Heart left ventricle (tissue), 16 donors: ENCODE results near the gene CAV3. TPM values are rescaled to one million over a fixed set of nuclear protein-coding genes. Genes with fewer than 3 reads are reported as not detected.

Experiments used
- ATAC-seq, 4 donors: fragments of 200-7000 bp; cut with Tn5 transposase; one replicate each; pipeline ENCODE4 v1.9.1; 2020 to 2022; ENCODE audit warnings: moderate library complexity in 4 of 4, mild to moderate bottlenecking in 3 of 4, moderate number of reproducible peaks in 1 of 4
- DNase-seq, 5 donors: peaks; one replicate each; pipeline ENCODE4 v3.0.0-alpha.2; 2020
- H3K27ac ChIP-seq, 12 donors: fragments of 200-600 bp; sonication (generic) in 4 of 12; one replicate each; pipeline versions ENCODE4 v1.5.0 to v1.8.0; 2016 to 2022; ENCODE audit warnings: mild to moderate bottlenecking in 2 of 12
- H3K27me3 ChIP-seq, 9 donors: fragments of 200-600 bp; sonication (generic) in 2 of 9; one replicate each; pipeline versions ENCODE4 v1.5.1 to v1.8.0; 2016 to 2022; ENCODE audit warnings: mild to moderate bottlenecking in 3 of 9
- H3K36me3 ChIP-seq, 9 donors: fragments of 200-600 bp; sonication (generic) in 2 of 9; one replicate each; pipeline versions ENCODE4 v1.5.0 to v1.8.0; 2018 to 2022; ENCODE audit warnings: mild to moderate bottlenecking in 2 of 9
- H3K4me1 ChIP-seq, 12 donors: fragments of 200-600 bp; sonication (generic) in 4 of 12; one replicate each; pipeline versions ENCODE4 v1.5.0 to v1.8.0; 2016 to 2022; ENCODE audit warnings: mild to moderate bottlenecking in 3 of 12
- H3K4me3 ChIP-seq, 12 donors: fragments of 200-600 bp; sonication (generic) in 4 of 12; one replicate each; pipeline versions ENCODE4 v1.5.0 to v1.8.0; 2017 to 2022; ENCODE audit warnings: mild to moderate bottlenecking in 9 of 12, moderate library complexity in 4 of 12
- H3K9me3 ChIP-seq, 12 donors: fragments of 200-600 bp; sonication (generic) in 4 of 12; one replicate each; pipeline versions ENCODE4 v1.5.0 to v1.8.0; 2016 to 2022; ENCODE audit warnings: mild to moderate bottlenecking in 1 of 12
- POLR2A ChIP-seq, 2 donors: fragments of 450-650 bp; IDR thresholded peaks; one replicate each; pipeline ENCODE4 v1.6.1; 2017; ENCODE audit warnings: antibody characterized with exemption in 2 of 2, mild to moderate bottlenecking in 2 of 2, moderate library complexity in 2 of 2
- WGBS, 4 donors: extraction: QIAGEN DNeasy Blood & Tissue Kit in 2 of 4; methylation state at CpG; one replicate each; pipeline versions ENCODE4 v1.1.5 to v1.1.7; 2013 to 2018; 5-methylcytosine and 5-hydroxymethylcytosine counted together
- intact Hi-C, 10 donors: fragments of 100-400 bp; cut with DNase I; formaldehyde crosslinking; loops; one replicate each; pipeline versions ENCODE4 v1.11.1 to v1.14.2; 2022
- polyA plus RNA-seq, 2 donors: library from polyadenylated mRNA; stranded (reverse); fragments of 200-250 nt; gene quantifications; one replicate each; pipeline ENCODE4 v1.2.3, GENCODE V29; 2013
- total RNA-seq, 9 donors: library from RNA; depleted of rRNA in 2 of 9; stranded (reverse); fragments of >200 nt in 2 of 9; fragmentation: NEBNext Ultra II Directional in 3 of 9; extraction: Animal tissue kit (Norgen Biotek cat#: 25700) in 3 of 9; gene quantifications; one replicate each; pipeline versions ENCODE4 v1.1.0 to v1.2.4, GENCODE V29; 2016 to 2023
- TF ChIP-seq, protein P1 (sequence below), 12 donors: fragments of 200-600 bp; sonication (generic) in 4 of 12; IDR thresholded peaks; one replicate each; pipeline versions ENCODE4 v1.5.0 to v1.8.0; 2018 to 2022; ENCODE audit warnings: antibody characterized with exemption in 12 of 12, mild to moderate bottlenecking in 5 of 12
- donor health status: ischemic (EF 13 %, LVEDD 7.1; RV severe dilation, severe dysfunction).
- donor health status: healthy with polysubstance abuse.
- donor health status: DM: no; HTN: yes; CAD: no.
- donor health status: DM: no; HTN: no; CAD: no.
- donor health status: ischemic (EF 25% LVEDD 6.9; RV normal size, moderate dysfunction).
- donor health status: ischemic (EF 25% LVEDD 5.7; RV mildly dilated, moderate dysfunction).
- donor health status: healthy.
- donor health status: DM: yes; HTN: yes; CAD: no.
- donor health status: ischemic (EF 35%, LVEDD 5.7; RV mildly dilated, moderate dysfunction).
- donor health status: nonischemic (EF 11% LVEDD 7.7; RV severe dilation, severe dysfunction).
- donor health status: DM: yes; HTN: yes; CAD: no.
- donor health status: PGD.
- donor health status: ischemic (EF 29% LVEDD 5.4; RV normal size, mild dysfunction).
- donor health status: nonischemic (EF 23%, LVEDD 6.1; RV moderate dilation, normal function).

Gene CAV3
- total and polyA plus RNA-seq, 11 donors, result 17.4 to 37.8 (median 28.3) TPM

DNA sequence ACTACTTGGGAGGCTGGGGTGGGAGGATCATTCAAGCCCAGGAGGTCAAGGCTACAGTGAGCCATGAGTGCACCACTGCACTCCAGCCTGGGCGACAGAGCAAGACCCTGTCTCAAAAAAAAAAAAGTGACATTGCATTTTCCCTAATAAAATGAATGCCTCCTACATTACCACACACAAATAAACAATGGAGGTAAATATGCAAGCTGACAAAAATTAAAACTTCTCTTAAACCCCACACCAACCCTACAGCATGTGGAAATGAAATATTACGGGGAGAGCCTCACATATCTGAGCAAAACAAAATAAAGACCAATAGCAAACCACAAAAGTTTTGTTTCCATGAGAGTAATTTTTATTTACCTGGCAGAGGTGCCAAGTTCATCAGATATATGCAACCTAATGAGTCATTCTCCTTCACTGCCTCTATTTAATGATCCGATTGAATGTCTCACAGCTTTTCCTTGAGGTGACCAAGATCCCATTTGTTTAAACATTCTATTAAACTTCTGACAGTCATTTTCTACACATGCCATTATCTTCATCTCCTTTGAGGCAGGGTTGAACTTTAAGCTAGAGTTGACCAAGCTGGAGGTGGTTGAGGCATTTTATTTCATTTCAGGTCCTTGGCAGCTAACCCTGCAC, 9.4 kb upstream of the CAV3 start:
- WGBS, 4 donors, result 88 to 95% (median 92%) methylated on average over 3 of the region's 3 CpGs
- intact Hi-C loops, result no loop called here
- Histone ChIP-seq H3K4me3 (no peak overlapping the region), H3K27me3 (no peaks in the 10 kb centered on the region), H3K36me3 (no peaks in the 10 kb centered on the region), H3K9me3 (peaks cover 0 to 10% (median 0%) of the 10 kb centered on the region in 12 donors), H3K27ac (no peak overlapping the region), H3K4me1 (no peaks in the 10 kb centered on the region)
- TF ChIP-seq, protein P1, sequence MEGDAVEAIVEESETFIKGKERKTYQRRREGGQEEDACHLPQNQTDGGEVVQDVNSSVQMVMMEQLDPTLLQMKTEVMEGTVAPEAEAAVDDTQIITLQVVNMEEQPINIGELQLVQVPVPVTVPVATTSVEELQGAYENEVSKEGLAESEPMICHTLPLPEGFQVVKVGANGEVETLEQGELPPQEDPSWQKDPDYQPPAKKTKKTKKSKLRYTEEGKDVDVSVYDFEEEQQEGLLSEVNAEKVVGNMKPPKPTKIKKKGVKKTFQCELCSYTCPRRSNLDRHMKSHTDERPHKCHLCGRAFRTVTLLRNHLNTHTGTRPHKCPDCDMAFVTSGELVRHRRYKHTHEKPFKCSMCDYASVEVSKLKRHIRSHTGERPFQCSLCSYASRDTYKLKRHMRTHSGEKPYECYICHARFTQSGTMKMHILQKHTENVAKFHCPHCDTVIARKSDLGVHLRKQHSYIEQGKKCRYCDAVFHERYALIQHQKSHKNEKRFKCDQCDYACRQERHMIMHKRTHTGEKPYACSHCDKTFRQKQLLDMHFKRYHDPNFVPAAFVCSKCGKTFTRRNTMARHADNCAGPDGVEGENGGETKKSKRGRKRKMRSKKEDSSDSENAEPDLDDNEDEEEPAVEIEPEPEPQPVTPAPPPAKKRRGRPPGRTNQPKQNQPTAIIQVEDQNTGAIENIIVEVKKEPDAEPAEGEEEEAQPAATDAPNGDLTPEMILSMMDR (IDR thresholded peaks at IDR 0.05), result no peak
- no peak for TF ChIP-seq POLR2A (IDR thresholded peaks at IDR 0.05)
- DNase-seq, result no peak
- ATAC-seq, result no peak

DNA sequence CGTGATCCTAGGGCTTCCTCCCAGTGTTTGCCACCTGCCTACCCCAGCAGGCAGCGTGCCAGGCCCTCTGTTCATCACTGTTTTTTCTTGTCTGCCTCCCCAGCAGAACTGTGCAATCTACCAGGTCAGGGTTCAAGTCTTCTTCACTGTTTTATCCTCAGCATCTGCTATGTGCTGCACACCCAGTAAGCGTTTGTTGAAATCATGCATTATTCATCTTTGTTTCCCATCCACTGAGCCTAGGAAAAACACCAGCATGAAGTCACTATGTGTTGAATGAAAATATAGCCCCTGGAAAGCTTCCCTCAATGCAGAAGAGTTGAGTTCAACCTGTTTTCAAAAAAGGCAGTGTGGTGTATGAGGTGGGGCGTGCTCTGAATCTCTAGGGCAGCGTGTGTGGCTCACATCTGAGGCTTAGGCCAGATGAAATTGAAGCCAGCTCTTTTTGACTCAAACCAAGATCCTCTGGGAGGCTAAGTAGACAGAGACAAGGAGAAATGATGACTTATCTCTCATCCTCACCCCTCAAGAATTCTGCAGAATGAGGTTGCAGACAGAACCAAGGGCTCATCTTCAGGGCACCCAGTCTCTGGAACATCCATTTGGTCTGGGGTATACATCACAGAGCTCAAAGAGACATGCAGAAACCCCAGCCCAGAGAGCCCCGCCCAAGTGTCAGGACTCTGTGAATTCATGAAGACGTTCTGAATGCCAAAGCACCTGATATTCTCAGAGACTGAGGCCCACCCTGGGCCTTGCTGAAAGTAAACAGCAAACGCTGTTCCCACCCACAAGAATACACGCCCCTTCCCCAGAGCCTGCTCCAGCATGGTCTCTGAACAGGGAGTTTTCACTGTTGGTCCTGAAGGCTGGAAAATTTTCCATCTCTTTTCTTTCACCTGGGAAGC, 5.7 kb upstream of the CAV3 start:
- Histone ChIP-seq H3K4me1 (peaks cover 0 to under 1% (median 0%) of the 10 kb centered on the region in 12 donors), H3K36me3 (no peaks in the 10 kb centered on the region), H3K4me3 (no peak overlapping the region), H3K27ac (no peak overlapping the region), H3K9me3 (peaks cover 0 to 10% (median 0%) of the 10 kb centered on the region in 12 donors), H3K27me3 (no peaks in the 10 kb centered on the region)
- ATAC-seq (no peak), DNase-seq (no peak)
- TF ChIP-seq, protein P1 (IDR thresholded peaks at IDR 0.05), result no peak
- no peak for TF ChIP-seq POLR2A (IDR thresholded peaks at IDR 0.05)
- 78 to 88% (median 83%) methylated on average over 9 of the region's 9 CpGs for WGBS, 4 donors
- intact Hi-C loops, result no loop called here

DNA sequence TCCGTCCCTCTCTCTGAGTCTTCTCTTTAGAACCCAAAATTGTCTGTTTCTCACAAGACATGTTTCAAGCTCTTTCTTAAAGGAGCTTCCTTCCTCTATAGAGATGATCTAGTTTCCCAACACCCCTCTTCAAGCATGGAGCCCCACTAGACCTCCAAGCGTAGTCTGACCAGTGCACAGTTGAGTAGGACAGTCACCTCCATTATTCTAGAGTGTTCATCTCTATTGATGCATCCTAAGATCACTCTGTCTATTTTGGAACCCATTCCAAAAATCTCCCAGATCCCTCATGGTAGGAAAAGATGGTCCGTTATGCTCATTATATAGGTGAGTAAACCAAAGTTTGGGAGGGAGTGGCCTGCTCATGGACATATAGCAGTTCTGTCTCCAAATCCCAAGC, 4.1 kb upstream of the CAV3 start:
- 93 to 98% (median 94%) methylated on average over 3 of the region's 3 CpGs for WGBS, 4 donors
- no peak overlapping the region for H3K27ac ChIP-seq
- peaks cover 0 to 9% (median 0%) of the 10 kb centered on the region in 12 donors for H3K4me1 ChIP-seq
- no peak for DNase-seq
- TF ChIP-seq, protein P1 (IDR thresholded peaks at IDR 0.05), result no peak
- no peak for TF ChIP-seq POLR2A (IDR thresholded peaks at IDR 0.05)
- H3K36me3 ChIP-seq, result no peaks in the 10 kb centered on the region
- no peak for ATAC-seq
- H3K27me3 ChIP-seq, result no peaks in the 10 kb centered on the region
- H3K9me3 ChIP-seq, result peaks cover 0 to 10% (median 0%) of the 10 kb centered on the region in 12 donors
- intact Hi-C loops, result no loop called here
- H3K4me3 ChIP-seq, result no peak overlapping the region

DNA sequence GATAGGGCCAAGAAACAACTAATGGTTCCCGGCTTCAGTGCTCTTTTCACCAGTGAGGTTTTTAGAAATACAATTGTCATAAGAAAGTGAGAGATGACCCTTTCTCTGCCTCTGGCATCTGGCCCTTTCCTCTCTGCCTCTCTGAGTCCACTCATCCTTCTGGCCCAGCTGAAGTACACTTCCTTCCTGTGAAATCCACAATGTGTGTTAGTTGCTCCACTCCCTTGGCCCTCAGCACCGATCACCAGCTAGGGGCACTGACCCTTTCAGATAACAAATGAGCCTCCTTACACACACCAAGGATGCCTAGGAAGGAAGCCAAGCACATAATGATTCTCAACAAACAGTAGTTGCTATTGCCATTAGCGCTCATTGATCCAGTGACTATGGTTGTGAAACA, 2.9 kb upstream of the CAV3 start:
- intact Hi-C loops, result loop anchor here in 2 of 10 donors (5.0 to 10.0 kb wide), 2 partner anchors 66 to 68 kb away; no protein-coding TSS in a partner anchor
- DNase-seq, result no peak
- no peak for ATAC-seq
- WGBS, 4 donors, result 64 to 78% (median 73%) methylated on average over 3 of the region's 3 CpGs
- H3K27ac ChIP-seq, result no peak overlapping the region
- H3K4me3 ChIP-seq, result no peak overlapping the region
- no peaks in the 10 kb centered on the region for H3K27me3 ChIP-seq
- peaks cover 0 to 10% (median 0%) of the 10 kb centered on the region in 12 donors for H3K9me3 ChIP-seq
- H3K36me3 ChIP-seq, result no peaks in the 10 kb centered on the region
- H3K4me1 ChIP-seq, result peaks cover 0 to 14% (median 0%) of the 10 kb centered on the region in 12 donors
- TF ChIP-seq, protein P1 (IDR thresholded peaks at IDR 0.05), result no peak
- no peak for TF ChIP-seq POLR2A (IDR thresholded peaks at IDR 0.05)
